Neural progenitor cell (in vitro differentiated cells): ENCODE measurements around the gene CRELD2. TPM values are rescaled to one million over a fixed set of nuclear protein-coding genes. Genes with fewer than 3 reads are reported as not detected.

Experiments used
- DNase-seq: peaks from one replicate; pipeline ENCODE4 v3.0.0-alpha.2; 2016; ENCODE audit warnings: low spot score
- H2AFZ ChIP-seq: fragments of 200-600 bp; sonication (generic); replicated peaks from 2 replicates; pipeline ENCODE4 v1.6.1; 2016; ENCODE audit warnings: antibody characterized with exemption
- H3F3A ChIP-seq: fragments of 200-600 bp; sonication (generic); 2 replicates; pipeline ENCODE4 v1.6.1; 2016; ENCODE audit warnings: antibody characterized with exemption, low read depth
- H3K27ac ChIP-seq: fragments of 200-600 bp; sonication (generic); 2 replicates; pipeline ENCODE4 v1.5.1; 2016; ENCODE audit warnings: mild to moderate bottlenecking
- H3K27me3 ChIP-seq: fragments of 200-600 bp; sonication (generic); 2 replicates; pipeline ENCODE4 v1.6.1; 2016; ENCODE audit warnings: mild to moderate bottlenecking, moderate library complexity
- H3K36me3 ChIP-seq: fragments of 200-600 bp; sonication (generic); 2 replicates; pipeline ENCODE4 v1.5.1; 2016
- H3K4me1 ChIP-seq: fragments of 200-600 bp; sonication (generic); 2 replicates; pipeline ENCODE4 v1.6.1; 2016; ENCODE audit warnings: mixed run types
- H3K4me2 ChIP-seq: fragments of 200-600 bp; sonication (generic); 2 replicates; pipeline ENCODE4 v1.6.1; 2016
- H3K4me3 ChIP-seq: fragments of 200-600 bp; sonication (generic); 2 replicates; pipeline ENCODE4 v1.5.1; 2016
- H3K79me2 ChIP-seq: fragments of 200-600 bp; sonication (generic); 2 replicates; pipeline ENCODE4 v1.6.1; 2016; ENCODE audit warnings: low read depth
- H3K9ac ChIP-seq: fragments of 200-600 bp; sonication (generic); 2 replicates; pipeline ENCODE4 v1.6.1; 2016
- H3K9me3 ChIP-seq: fragments of 200-600 bp; sonication (generic); 2 replicates; pipeline ENCODE4 v1.5.1; 2016; ENCODE audit warnings: low read depth
- H4K20me1 ChIP-seq: fragments of 200-600 bp; sonication (generic); 2 replicates; pipeline ENCODE4 v1.6.1; 2016; ENCODE audit warnings: low read depth
- H3K27ac Mint-ChIP-seq: 3 replicates; pipeline ENCODE4 v1.8.0; 2021; ENCODE audit warnings: mixed read lengths
- H3K27me3 Mint-ChIP-seq: 2 replicates; pipeline ENCODE4 v1.8.0; 2022; ENCODE audit warnings: low read depth, mild to moderate bottlenecking, inconsistent platforms, moderate library complexity, mixed read lengths; ENCODE audit not compliant: insufficient read depth
- H3K36me3 Mint-ChIP-seq: 3 replicates; pipeline ENCODE4 v1.8.0; 2021; ENCODE audit warnings: mixed read lengths
- H3K4me1 Mint-ChIP-seq: 3 replicates; pipeline ENCODE4 v1.8.0; 2021; ENCODE audit warnings: mixed read lengths
- H3K4me3 Mint-ChIP-seq: 3 replicates; pipeline ENCODE4 v1.8.0; 2021; ENCODE audit warnings: mild to moderate bottlenecking, moderate library complexity, mixed read lengths
- H3K9me3 Mint-ChIP-seq: 3 replicates; pipeline ENCODE4 v1.8.0; 2020; ENCODE audit warnings: mixed read lengths
- CTCF ChIP-seq: fragments of 200-600 bp; sonication (generic); IDR thresholded peaks from 2 replicates; pipeline ENCODE4 v1.5.1; 2017; ENCODE audit warnings: antibody characterized with exemption, mild to moderate bottlenecking
- EZH2 ChIP-seq: fragments of 200-600 bp; sonication (generic); IDR thresholded peaks from 2 replicates; pipeline ENCODE4 v1.6.1; 2017; ENCODE audit warnings: antibody characterized with exemption, mild to moderate bottlenecking, moderate library complexity
- EZH2phosphoT487 ChIP-seq: fragments of 200-600 bp; sonication (generic); IDR thresholded peaks from 2 replicates; pipeline ENCODE4 v1.6.1; 2017; ENCODE audit warnings: antibody characterized with exemption
- total RNA-seq: library from RNA; depleted of rRNA; stranded (reverse); fragments of >200 nt; gene quantifications from 2 replicates; pipeline ENCODE4 v1.2.3, GENCODE V29; 2015; ENCODE audit warnings: low replicate concordance

CRELD2 gene
- total RNA-seq, 1 donor from 2014 or later, result 12.2 TPM

- Histone ChIP-seq H3K9me3 (peaks cover 4% of the 10 kb centered on the region), H3K9ac (no peak overlapping the region), H3K79me2 (peaks cover 23% of the 10 kb centered on the region), H2AFZ (no peak overlapping the region), H3F3A (no peaks in the 10 kb centered on the region), H3K4me1 (no peaks in the 10 kb centered on the region), H3K27ac (no peak overlapping the region), H3K36me3 (peaks cover 19% of the 10 kb centered on the region), H3K4me3 (no peak overlapping the region), H3K27me3 (no peaks in the 10 kb centered on the region), H4K20me1 (no peaks in the 10 kb centered on the region), H3K4me2 (no peak overlapping the region)
- H3K36me3 Mint-ChIP-seq, result peaks cover 77% of the 10 kb centered on the region
- no peak overlapping the region for H3K4me3 Mint-ChIP-seq
- DNase-seq, result no peak
- H3K9me3 Mint-ChIP-seq, result peaks cover 44% of the 10 kb centered on the region
- peaks cover 2% of the 10 kb centered on the region for H3K27me3 Mint-ChIP-seq
- no peak overlapping the region for H3K27ac Mint-ChIP-seq
- TF ChIP-seq CTCF (no peak), EZH2 (no peak), EZH2phosphoT487 (no peak)
- no peaks in the 10 kb centered on the region for H3K4me1 Mint-ChIP-seq
These were observed 26.1 kb upstream of the CRELD2 start for GRCh38 chr22:49892226-49892899.

GRCh38 chr22:49893025-49893424 lies 25.4 kb upstream of the CRELD2 start:
- H3K4me1 ChIP-seq, result no peaks in the 10 kb centered on the region
- H3K4me1 Mint-ChIP-seq, result no peaks in the 10 kb centered on the region

GRCh38 chr22:49894322-49895054 lies 23.9 kb upstream of the CRELD2 start:
- Histone ChIP-seq H3K79me2 (peaks cover 3% of the 10 kb centered on the region), H3K4me1 (no peaks in the 10 kb centered on the region), H4K20me1 (no peaks in the 10 kb centered on the region), H3K9me3 (peaks cover 4% of the 10 kb centered on the region), H3F3A (no peaks in the 10 kb centered on the region), H3K4me3 (no peak overlapping the region), H3K9ac (no peak overlapping the region), H3K27ac (no peak overlapping the region), H3K4me2 (no peak overlapping the region), H3K27me3 (no peaks in the 10 kb centered on the region), H3K36me3 (peaks cover 8% of the 10 kb centered on the region), H2AFZ (no peak overlapping the region)
- Mint-ChIP-seq H3K27me3 (peaks cover under 1% of the 10 kb centered on the region), H3K36me3 (peaks cover 70% of the 10 kb centered on the region), H3K9me3 (peaks cover 25% of the 10 kb centered on the region), H3K4me1 (no peaks in the 10 kb centered on the region), H3K27ac (no peak overlapping the region), H3K4me3 (no peak overlapping the region)
- no peak for DNase-seq
- TF ChIP-seq EZH2phosphoT487 (no peak), CTCF (no peak), EZH2 (no peak)

More at GRCh38 chr22:49893025-49893424, 25.4 kb upstream of the CRELD2 start:
- no peak for DNase-seq
- Mint-ChIP-seq H3K36me3 (peaks cover 76% of the 10 kb centered on the region), H3K9me3 (peaks cover 39% of the 10 kb centered on the region), H3K27me3 (peaks cover 2% of the 10 kb centered on the region), H3K4me3 (no peak overlapping the region), H3K27ac (no peak overlapping the region)
- H3K27ac ChIP-seq, result no peak overlapping the region
- H3K4me3 ChIP-seq, result no peak overlapping the region
- H3K36me3 ChIP-seq, result peaks cover 17% of the 10 kb centered on the region
- no peaks in the 10 kb centered on the region for H4K20me1 ChIP-seq
- H3K27me3 ChIP-seq, result no peaks in the 10 kb centered on the region
- H2AFZ ChIP-seq, result no peak overlapping the region
- H3K79me2 ChIP-seq, result peaks cover 18% of the 10 kb centered on the region
- no peaks in the 10 kb centered on the region for H3F3A ChIP-seq
- no peak overlapping the region for H3K4me2 ChIP-seq
- no peak for TF ChIP-seq EZH2phosphoT487
- no peak for TF ChIP-seq EZH2
- TF ChIP-seq CTCF, result no peak
- no peak overlapping the region for H3K9ac ChIP-seq
- H3K9me3 ChIP-seq, result peaks cover 4% of the 10 kb centered on the region
